HG03108 (cell line): ENCODE measurements around the gene AMOTL2.

Experiments used
- ATAC-seq: cut with Tn5 transposase; IDR thresholded peaks from one replicate; pipeline ENCODE4 v1.9.1; 2021; ENCODE audit warnings: moderate library complexity; ENCODE audit not compliant: unreplicated experiment

AMOTL2 gene

DNA sequence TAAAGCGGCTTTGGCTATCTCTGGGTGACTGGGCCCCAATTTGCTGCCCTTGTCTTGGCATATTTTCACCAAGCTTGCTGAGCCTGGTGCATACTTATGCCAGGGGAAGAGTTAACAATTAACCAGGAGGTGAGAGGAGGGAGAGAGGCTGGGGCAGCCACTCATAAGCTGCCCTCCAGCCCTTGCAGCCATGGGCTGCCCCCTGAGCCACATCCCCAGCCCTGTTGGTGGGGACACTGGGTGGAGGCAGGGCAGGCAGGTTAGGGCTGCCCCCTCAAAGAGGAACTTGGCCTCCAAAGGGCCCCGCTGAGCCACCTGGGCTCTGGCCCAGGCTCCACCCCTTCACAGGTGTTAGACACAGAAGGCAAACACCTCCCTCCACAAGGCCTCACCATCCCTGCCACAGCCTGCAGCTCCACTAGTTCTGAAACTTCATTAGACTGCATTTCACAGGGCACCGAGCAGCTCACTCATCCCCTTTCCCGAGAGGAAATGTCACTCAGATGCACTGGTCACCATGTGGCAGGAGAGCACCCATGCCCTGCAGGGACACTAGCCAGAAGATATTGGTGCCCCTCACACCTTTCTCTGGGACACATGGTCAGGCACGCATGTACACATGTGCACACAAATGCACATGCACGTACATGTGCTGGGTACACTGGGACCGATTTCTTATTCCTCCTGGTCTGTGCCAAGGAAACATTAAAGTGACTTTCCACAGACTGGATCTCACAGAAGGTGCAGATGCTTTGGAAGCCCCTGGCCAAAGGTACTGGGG is 20.2 kb downstream of the AMOTL2 start:
- ATAC-seq = no peak

DNA sequence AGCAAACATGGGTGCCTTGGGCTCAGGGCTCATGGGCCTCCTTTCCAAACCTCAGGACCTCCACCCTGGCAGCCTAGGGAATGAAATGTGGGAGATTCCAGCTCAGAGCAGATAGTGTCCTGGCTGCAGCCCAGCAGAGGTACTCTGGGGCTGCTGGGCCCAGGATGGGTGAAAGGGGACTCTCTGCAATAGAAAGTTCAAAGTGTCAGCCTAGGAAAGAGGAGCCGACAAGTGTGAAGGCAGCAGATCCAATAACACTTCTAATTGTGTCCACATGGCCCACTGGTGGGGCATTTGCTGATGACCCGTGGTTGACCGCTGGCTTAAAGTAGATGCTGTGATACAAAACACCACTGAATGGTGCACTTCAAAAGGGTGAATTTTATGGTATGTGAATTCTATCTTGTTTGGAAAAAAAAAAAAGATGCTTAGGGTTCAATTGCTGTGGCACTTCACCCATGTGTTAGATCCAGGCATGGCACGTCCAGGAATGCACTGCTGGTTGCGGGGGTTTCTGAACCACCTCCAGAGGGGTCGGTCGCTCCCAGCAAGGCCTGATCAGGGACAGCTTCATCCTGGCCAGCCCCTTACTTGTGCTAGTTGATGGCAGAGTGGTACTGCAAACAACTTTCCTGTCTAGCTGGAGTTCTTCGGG is 20.9 kb downstream of the AMOTL2 start:
- ATAC-seq = no peak

DNA sequence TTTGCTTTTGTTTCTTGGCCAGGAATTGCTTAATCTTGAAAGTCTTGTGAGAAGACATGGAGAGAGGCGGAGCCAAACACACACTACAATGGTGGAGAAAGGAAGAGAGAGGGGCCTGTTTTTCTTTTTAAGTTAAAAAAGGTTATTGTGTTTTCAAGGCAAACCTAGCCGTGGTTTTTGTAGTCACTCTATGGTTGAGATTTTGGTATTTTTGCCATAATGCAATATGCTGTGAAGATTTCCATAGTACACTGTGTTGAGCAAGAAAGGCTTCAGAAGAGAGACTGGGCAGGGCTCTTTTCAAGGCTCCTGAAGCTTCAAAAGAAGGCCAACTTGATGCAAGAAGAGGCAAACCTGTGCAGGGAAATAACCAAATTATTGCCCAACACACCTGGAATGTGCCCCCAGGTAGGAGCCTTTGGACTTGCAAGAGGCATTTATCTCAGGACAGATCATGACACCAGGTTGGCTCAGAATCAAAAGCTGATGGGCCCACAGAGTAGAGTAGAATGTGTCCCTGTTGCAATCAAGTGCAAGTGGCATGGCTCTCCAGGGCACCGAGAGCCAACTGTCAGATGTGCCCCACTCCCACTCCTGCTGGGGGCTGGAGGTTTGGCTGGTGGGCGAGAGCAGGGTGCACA is 22.1 kb downstream of the AMOTL2 start:
- no peak for ATAC-seq

DNA sequence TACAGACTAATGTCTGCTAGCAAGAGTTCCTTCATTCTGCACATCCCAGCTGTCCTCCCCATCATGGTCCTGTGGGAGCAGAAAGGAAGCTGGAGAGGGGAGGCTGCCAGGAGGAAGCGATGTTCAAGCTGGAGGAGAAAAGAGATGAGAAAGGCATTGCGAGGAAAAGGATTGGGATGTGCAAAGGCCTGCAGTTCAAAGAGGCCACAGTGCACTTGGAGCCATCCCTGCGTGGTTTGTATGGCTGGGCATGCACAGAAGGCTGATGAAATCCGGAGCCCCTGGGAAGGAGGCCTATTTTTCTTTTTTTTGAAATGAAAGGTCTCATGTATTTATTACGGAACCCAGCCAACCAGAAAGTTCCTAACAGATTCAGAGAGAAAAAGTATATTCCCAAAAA is 22.8 kb downstream of the AMOTL2 start:
- no peak for ATAC-seq

DNA sequence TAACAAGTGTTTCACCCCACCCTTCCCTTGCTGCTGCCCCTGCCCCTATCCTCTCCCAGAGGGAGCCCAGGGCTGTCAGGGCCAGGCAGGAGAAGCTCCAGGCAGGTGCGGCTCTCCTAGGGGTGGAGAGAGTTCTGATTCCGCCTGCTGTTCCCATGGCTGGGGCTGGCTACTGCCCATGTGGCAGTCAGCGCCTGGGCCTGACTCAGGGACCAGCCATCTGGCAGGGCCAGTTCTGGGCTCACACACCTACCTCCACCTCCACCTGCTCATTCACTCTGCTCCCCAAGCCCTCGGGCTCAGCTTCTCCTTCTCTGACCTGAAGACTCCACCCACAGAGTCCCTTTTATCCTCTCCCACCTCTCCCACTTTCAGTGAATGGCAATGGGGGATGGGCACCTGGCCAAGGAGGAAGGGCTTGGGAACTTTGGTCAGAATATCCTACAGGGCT is 23.4 kb downstream of the AMOTL2 start:
- no peak for ATAC-seq

DNA sequence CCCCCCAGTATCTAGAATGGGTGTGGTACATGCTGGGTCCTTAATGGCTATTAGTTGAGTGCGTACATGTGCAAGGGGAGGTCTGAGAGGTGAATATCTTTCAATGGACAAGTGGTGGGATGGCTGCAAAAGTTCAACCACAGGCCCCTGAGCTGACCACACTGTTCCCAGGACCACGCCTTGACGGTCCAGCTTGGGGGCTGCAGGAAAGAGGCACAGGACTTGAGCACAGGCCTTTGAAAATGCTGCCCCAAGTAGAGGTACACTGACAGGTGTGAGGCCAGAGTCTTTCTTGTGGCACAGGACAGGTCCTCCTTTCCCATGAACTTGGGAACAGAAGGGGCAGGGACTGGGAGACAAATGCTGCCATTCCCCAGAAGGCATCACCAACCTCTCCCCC is 24.0 kb downstream of the AMOTL2 start:
- ATAC-seq = no peak

DNA sequence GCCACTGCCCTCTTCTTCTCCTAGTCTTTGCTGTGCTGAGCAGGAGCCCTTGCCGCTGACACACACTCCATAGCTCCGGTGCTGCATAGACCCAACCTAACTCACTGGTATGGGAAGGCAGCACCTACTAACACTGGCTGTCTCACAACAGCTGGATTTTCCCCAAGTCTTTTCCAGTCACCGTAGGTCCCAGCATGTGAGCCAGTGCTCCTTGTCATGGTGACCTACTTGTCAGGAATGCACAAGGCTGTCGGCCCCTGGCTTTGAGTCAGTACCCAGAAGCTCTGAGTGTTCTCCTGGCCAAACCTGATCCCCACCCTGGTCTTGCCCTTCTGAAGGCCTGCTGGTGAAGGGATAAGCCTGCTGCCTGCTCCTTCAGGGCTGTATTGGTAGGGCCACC is 25.7 kb downstream of the AMOTL2 start:
- ATAC-seq = no peak

DNA sequence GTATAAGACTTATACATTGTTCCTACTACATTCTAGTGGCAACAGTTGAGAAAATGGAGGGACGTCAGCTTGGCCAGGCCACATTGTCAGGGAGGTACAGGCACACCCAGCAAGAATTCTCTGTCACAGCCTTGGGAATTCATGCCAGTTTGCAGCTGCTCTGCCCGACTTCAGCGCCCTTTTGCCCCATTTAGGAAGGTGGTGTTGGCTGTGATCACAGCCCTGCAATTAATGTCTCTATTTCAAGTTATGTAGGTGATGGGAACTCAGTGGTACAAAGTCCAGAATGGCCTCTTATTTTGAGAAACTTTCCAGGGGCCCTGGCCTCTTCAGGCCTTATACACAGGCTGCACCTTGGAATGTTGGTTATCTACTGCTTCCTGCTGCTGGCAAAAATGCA is 26.7 kb downstream of the AMOTL2 start:
- ATAC-seq = no peak

DNA sequence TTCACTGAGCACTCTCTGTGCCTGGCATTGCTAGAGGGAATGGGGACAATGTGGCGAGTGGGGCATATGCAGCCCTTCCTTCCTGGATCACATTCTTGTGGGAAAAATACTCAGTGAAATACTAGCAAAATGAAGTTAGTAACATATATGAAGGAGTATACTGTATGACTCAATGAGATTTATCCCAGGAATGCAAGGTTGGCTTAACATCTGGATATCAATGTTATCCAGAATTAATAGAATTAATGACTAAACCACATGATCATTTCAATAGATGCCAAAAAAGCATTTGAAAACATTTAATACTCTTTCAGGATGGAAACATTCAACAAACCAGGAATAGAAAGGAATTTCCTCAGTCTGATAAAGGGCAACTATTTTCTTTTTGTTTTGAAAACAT is 27.5 kb downstream of the AMOTL2 start:
- no peak for ATAC-seq

DNA sequence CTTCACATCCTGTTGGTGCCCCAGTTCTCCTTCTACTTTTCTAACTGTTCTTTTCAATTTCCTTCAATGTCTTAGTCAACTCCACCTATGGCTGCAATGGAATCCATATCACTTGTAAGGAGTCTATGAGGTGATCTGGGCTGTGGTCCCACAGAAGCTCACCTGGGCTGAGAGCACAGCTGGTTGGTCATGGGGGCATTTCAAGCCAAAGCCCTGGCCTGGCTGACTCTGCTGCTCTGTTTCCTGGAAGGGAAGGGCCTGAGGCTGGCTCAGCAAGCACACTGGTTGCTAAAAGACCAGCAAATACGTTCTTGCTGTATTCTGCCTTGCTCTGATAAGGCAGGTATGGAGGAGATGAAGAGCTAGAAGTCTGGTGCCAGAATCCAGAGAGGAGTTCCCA is 29.0 kb downstream of the AMOTL2 start:
- ATAC-seq = no peak

DNA sequence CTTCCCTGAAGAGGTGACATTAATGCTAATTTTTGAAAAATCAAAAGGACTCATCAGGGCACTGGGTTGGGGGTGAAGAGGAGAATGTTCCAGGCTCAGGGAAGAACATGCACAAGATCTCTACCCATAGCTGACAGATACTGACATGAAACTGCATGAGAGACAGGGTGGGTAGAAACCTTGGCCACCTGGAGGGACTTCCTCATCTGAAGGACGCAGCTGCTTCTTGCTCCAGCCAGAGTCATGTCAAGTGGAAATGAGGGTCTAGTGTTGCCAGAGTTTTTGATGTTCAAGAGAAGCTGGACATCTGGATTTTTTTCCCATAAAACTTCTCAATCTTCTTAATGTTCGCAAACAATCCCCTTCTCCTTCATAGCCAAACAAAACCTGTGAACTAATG is 29.7 kb downstream of the AMOTL2 start:
- ATAC-seq = no peak

DNA sequence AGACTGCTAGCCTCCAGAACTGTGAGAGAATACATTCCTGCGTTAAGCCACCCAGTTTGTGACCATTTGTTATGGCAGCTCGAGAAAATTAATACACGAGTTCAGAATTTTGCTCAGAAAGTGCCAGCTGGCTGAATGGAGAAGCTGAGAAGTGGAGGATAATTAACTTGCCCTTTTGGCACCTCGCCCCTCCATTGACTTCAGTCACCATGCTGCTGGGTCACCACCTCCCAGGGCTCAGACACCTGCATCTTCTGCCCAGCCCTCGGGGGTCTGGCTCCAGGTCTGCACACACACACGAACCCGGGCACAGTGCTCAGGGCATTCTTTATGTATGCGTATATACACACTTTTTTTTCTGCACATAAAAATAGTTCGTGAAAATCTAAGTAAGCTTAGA is 32.0 kb downstream of the AMOTL2 start:
- no peak for ATAC-seq

DNA sequence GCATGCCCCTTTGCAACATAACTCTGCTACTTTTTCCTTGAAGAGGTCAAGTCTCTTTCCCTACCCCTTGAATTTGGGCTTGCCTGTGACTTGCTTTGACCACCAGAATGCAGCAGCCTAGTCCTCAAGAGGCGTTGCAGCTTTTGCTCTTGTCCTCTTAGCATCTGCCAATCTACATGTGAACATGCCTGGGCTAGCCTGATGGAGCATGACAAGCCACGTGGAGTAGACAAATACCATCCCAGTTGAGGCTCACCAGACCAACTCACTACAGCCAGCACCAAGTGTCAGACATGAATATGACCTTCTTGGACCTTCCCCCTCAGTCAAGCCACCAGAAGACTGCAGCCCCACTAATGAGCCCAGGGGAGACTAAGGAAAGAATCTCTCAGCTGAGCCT is 32.9 kb downstream of the AMOTL2 start:
- no peak for ATAC-seq

DNA sequence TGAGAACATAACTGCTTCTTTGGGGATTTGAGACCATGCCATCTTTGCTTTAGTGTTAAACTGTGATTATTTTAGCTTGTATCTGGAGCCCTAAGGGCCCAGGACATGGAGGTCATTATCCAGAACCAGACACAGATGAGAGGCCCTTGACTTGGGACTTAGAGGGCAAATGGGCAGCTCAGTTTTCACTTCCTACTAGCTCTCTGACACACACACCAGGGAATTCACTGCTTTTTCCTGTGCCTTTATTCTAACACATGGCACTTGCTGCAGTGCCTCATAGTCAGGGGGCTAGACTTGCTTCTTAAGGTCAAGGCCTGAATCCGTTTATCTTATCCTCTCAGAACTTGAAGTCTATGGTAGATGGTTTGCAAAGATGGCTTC is 33.3 kb downstream of the AMOTL2 start:
- ATAC-seq = no peak

DNA sequence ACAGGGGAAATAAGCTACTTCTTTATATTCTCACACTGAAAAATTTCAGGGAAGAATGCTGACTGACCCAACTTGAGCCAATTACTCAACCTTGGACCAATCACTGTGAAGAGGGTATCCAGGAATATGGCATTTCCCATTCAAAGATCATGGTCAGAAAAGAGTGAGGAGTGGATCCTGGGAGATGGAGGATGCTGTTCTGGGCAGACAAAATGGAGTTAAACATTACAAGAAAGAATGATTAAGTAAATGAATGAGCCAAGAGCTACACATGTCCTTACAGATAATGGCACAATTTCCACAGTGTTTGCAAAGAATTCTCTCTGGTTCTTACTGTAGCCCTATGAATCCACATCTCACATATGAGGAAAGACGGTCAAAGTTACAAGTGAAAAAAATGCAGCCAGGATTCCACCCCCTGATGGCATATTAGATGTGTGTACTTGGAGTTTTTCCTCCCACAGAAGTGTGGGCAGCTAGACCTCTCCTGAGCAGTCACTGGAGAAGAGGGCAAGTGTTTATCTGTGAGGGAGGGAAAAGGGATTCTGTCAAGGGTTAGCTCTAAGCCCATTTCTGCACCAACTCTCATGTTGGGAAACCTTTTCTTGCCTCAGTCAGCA is 33.8 kb downstream of the AMOTL2 start:
- no peak for ATAC-seq

DNA sequence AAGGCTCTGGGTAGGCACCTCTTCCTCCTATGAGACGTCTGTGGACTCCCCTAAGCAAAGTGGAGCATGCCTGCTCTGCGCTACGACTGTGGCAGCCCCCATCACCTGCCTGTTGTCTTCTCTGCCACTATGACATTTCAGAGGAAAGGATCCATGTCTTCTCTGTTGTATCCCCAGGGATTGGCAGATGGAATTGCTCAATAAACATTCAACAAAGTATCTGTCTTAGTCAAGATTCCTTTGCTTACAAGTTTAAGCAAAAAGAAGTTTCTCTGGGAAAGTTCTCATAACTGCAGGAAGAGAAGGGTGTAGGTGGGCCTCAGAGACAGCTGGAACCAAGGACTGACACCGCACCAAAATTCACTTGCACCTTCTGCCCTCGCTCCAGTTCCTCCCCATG is 34.3 kb downstream of the AMOTL2 start:
- no peak for ATAC-seq

DNA sequence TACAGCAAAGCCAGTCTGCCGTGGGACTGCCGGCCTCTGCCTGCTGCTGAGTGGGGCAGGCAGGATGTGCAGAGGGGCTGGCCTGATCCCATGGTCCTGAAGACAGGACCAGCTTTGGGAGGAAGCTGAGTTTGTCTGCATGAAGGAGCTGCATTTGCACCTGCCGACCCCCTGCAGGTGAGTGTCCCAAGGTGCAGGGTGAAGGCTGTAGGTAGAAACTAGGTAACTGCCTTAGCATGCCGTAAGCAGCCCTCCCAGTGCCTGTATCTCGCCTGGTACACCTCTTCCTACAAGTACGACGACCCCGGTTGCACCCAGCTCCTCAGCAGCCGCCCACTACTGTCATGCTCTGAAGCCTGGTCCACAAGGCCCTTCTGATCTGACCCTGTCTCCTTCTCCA is 34.9 kb downstream of the AMOTL2 start:
- no peak for ATAC-seq

DNA sequence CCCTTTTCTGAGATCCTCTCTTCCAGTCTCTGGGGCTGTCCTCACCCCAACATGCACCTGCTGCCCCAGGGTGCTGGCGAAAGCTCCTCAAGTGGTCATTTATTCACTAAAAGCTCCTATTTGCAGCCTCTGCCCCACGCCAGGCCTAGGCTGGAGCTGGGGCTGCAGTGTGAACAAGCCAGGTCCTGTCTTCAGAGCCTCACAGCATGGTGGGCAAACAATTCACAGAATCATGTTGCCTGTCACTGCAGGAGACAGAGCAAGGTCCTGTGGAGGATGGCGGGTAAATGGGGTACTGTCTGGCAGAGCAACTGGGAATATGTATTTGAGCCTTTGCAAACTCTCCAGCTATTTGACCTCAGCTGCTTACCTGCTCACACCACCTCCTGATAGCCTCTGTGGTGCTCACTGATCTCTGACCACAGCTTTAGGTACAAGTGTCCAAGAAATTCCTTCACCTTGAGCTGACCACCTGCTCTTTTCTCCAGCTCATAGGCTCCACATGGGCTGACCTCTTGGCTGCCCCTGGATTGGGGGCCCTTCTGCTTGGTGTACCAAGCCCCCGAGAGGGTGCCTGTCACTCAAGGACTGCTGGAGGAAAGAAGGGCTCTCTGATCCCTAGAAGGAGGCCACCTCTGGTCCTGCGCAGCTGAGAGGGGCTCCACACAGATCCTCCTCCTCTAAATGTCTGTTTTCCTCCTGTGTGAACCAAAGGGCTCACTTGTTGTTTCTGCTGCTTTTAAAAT is 35.6 kb downstream of the AMOTL2 start:
- ATAC-seq = no peak

DNA sequence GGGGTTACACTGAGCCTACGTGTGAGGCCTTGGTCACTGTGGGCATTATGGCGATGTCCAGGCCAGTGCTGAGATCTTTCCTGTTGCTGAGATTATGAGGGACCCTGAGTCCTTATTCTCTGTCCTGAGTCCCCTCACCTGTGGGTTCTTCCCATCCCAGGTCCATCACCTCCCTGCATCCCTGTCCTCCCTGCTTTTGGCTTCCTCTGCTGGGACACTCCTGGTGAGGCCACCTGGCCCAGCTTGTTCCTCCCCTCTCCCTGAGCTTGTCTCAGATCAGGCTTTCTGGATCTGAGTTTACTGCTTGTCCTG is 36.1 kb downstream of the AMOTL2 start:
- no peak for ATAC-seq

DNA sequence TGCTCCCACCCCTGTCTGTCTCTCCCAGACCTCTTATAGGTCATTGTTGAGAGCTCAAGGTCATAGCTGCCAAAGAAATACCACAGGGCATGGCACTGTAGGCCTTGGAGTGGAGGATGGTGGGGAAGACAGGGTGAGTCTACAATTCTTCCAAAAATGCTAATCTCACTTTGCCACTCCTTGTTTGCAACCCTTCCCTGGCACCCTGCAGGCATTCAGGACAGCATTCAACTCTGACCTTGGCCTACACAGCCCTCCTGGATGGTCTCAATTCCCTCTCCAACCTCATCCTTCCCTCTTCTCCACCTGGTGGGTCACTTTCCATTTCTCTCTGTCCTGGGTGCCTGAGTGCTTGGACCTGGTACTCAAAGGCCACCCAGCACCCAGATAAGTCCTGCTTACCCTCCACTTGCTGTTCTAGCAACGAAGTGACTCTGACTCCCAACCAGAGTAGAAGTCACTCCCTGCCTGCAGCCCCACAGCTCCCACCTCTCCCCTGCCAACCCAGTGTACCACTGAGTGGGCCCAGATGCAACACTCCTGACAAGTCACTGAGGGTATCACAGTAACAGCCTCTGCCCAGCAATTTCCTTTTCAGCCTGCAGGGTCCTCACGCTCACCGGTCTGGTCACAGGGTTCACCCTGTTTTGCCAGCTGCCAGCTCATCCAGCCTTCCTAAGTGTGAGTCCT is 36.6 kb downstream of the AMOTL2 start:
- ATAC-seq = no peak

DNA sequence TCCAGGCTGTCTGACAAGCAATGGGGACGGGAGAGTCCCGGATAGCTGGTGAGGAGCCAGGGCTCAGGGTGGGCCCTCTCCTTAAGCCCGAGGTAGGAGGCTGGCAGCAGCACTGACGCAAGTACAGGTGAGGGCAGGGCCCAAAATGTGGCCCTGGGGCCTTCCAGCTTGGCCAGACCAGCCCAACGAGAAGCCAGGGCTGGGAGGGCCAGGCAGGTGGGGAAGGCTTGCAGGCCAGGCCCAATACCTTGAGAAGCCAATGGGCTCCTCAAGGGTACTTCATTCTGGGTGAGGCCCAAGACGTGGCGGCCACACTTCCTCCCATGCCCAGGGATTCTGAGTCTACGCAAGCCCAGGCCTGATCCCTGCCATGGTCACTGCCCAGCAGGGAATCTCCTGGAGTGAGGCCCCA is 37.2 kb downstream of the AMOTL2 start:
- ATAC-seq = no peak
